BJ (cell line): ENCODE measurements around the gene SYNE1. TPM values are rescaled to one million over a fixed set of nuclear protein-coding genes. Genes with fewer than 3 reads are reported as not detected.

Source experiments
- CTCF ChIA-PET: fragments of 350-600 bp; formaldehyde crosslinking; extraction: SDS; loops from one replicate; lab custom pipeline; 2021; ENCODE audit warnings: antibody characterized with exemption, inconsistent platforms; lab: Yijun Ruan, JAX
- POLR2A ChIA-PET: fragments of 300-600 bp; sonication (Branson Sonifier 250); formaldehyde crosslinking; extraction: SDS; loops from one replicate; lab custom pipeline; 2021; ENCODE audit warnings: antibody characterized with exemption; lab: Charles Lee
- DNase-seq: peaks from one replicate; pipeline ENCODE4 v3.0.0-alpha.2; 2011; ENCODE audit warnings: low read depth
- H3K27me3 ChIP-seq: 2 replicates; pipeline ENCODE4 v1.6.0; 2011; ENCODE audit warnings: low read length; ENCODE audit not compliant: control insufficient read depth, insufficient read depth
- H3K36me3 ChIP-seq: 2 replicates; pipeline ENCODE4 v1.5.1; 2011; ENCODE audit warnings: low read length; ENCODE audit not compliant: control insufficient read depth, insufficient read depth
- H3K4me3 ChIP-seq: 2 replicates; pipeline ENCODE4 v1.5.1; 2011; ENCODE audit warnings: low read depth, mild to moderate bottlenecking, control low read depth, low read length
- CTCF ChIP-seq: IDR thresholded peaks from 2 replicates; pipeline ENCODE4 v1.5.1; 2011; ENCODE audit warnings: low read depth, mild to moderate bottlenecking, control low read depth, inconsistent platforms, low read length, moderate library complexity; ENCODE audit not compliant: insufficient read depth
- polyA plus RNA-seq: library from polyadenylated mRNA; depleted of rRNA; stranded (reverse); fragments of >200 nt; gene quantifications from 2 replicates; pipeline ENCODE4 v1.2.3, GENCODE V29; 2011

The SYNE1 gene
- polyA plus RNA-seq, 1 experiment: 44.2 TPM

GRCh38 chr6:152209211-152209610 lies 428.0 kb downstream of the SYNE1 start:
- no peaks in the 10 kb centered on the region for H3K27me3 ChIP-seq
- ChIA-PET CTCF (interaction anchor here (0.7 to 1.3 kb wide), 2 partner anchors 12 to 61 kb away, joined by 3 read pairs; no protein-coding TSS in a partner anchor), POLR2A (no interaction called here)
- H3K4me3 ChIP-seq: no peak overlapping the region
- TF ChIP-seq CTCF: no peak
- peaks cover 12% of the 10 kb centered on the region for H3K36me3 ChIP-seq
- DNase-seq: no peak

GRCh38 chr6:152207915-152208714 lies 429.0 kb downstream of the SYNE1 start:
- CTCF ChIA-PET: no interaction called here
- POLR2A ChIA-PET: no interaction called here
- H3K36me3 ChIP-seq: peaks cover 10% of the 10 kb centered on the region

GRCh38 chr6:152206072-152206818 lies 430.9 kb downstream of the SYNE1 start:
- Histone ChIP-seq H3K4me3 (no peak overlapping the region), H3K36me3 (peaks cover 12% of the 10 kb centered on the region), H3K27me3 (no peaks in the 10 kb centered on the region)
- POLR2A ChIA-PET: no interaction called here
- no peak for DNase-seq
- peak; percentile 44 for TF ChIP-seq CTCF
- CTCF ChIA-PET: interaction anchor here (1.0 to 1.2 kb wide), 3 partner anchors 11 to 75 kb away, joined by 3 to 4 read pairs (median 3); no protein-coding TSS in a partner anchor

More at GRCh38 chr6:152207915-152208714, 429.0 kb downstream of the SYNE1 start:
- DNase-seq: no peak
- H3K4me3 ChIP-seq: no peak overlapping the region
- TF ChIP-seq CTCF: no peak
- no peaks in the 10 kb centered on the region for H3K27me3 ChIP-seq

- TF ChIP-seq CTCF: no peak
- CTCF ChIA-PET: interaction anchor here (1.0 kb wide), 1 partner anchor 435 kb away, joined by 3 read pairs; no protein-coding TSS in a partner anchor
- H3K27me3 ChIP-seq: no peaks in the 10 kb centered on the region
- H3K4me3 ChIP-seq: no peak overlapping the region
- DNase-seq: no peak
- POLR2A ChIA-PET: no interaction called here
- H3K36me3 ChIP-seq: peaks cover 12% of the 10 kb centered on the region
Measured at GRCh38 chr6:152204591-152204990, 432.6 kb downstream of the SYNE1 start.

- no peaks in the 10 kb centered on the region for H3K27me3 ChIP-seq
- no peak overlapping the region for H3K4me3 ChIP-seq
- no peak for DNase-seq
- no peak for TF ChIP-seq CTCF
- CTCF ChIA-PET: interaction anchor here (0.6 to 1.5 kb wide), 3 partner anchors 9 to 138 kb away, joined by 3 to 5 read pairs (median 4); no protein-coding TSS in a partner anchor
- H3K36me3 ChIP-seq: peaks cover 13% of the 10 kb centered on the region
- POLR2A ChIA-PET: no interaction called here
Measured at GRCh38 chr6:152201120-152201519, 436.0 kb downstream of the SYNE1 start.
